Testis (tissue), 3 donors: ENCODE measurements around the gene ANXA4. TPM values are rescaled to one million over a fixed set of nuclear protein-coding genes. Genes with fewer than 3 reads are reported as not detected.

Source experiments
- DNase-seq: peaks from one replicate; pipeline ENCODE4 v3.0.0-alpha.2; 2019
- H3K27ac ChIP-seq, 2 donors: fragments of 200-600 bp; sonication (generic); one replicate each; pipeline ENCODE4 v1.5.1; 2019
- H3K27me3 ChIP-seq: fragments of 200-600 bp; sonication (generic); one replicate; pipeline ENCODE4 v1.5.1; 2019
- H3K36me3 ChIP-seq: fragments of 200-600 bp; sonication (generic); one replicate; pipeline ENCODE4 v1.5.1; 2017; ENCODE audit warnings: low read depth; ENCODE audit errors: missing control alignments
- H3K4me1 ChIP-seq: fragments of 200-600 bp; sonication (generic); one replicate; pipeline ENCODE4 v1.5.1; 2019
- H3K4me3 ChIP-seq, 2 donors: fragments of 200-600 bp; sonication (generic); one replicate each; pipeline ENCODE4 v1.5.1; 2017 to 2019
- H3K9me3 ChIP-seq: fragments of 200-600 bp; sonication (generic); one replicate; pipeline ENCODE4 v1.5.1; 2017
- CTCF ChIP-seq, 3 experiments: fragments of 450-650 bp in 2 of 3; fragments of 200-600 bp in 1 of 3; sonication (generic) in 1 of 3; IDR thresholded peaks; one replicate each; pipeline ENCODE4 v1.5.1; 2016 to 2019; ENCODE audit warnings: antibody characterized with exemption in 3 of 3, mild to moderate bottlenecking in 2 of 3, moderate library complexity in 1 of 3
- POLR2A ChIP-seq: fragments of 450-650 bp; IDR thresholded peaks from one replicate; pipeline ENCODE4 v1.6.1; 2017; ENCODE audit warnings: antibody characterized with exemption, mild to moderate bottlenecking, moderate library complexity
- WGBS, 2 donors: methylation state at CpG; one replicate each; pipeline ENCODE4 v1.1.5; 2018; 5-methylcytosine and 5-hydroxymethylcytosine counted together
- intact Hi-C: fragments of 100-400 bp; cut with DNase I; formaldehyde crosslinking; loops from one replicate; pipeline ENCODE4 v1.15.1; 2023; ENCODE audit warnings: low total_unique reads
- polyA plus RNA-seq: library from polyadenylated mRNA; stranded (reverse); fragments of 350-450 nt; fragmentation: Illumina TruSeq; extraction: RNeasy Lipid Tissue Mini Kit (QIAGEN cat#74804); gene quantifications from one replicate; pipeline ENCODE4 v1.2.3, GENCODE V29; 2014; ENCODE audit warnings: low read depth, low replicate concordance; ENCODE audit not compliant: insufficient read depth
- total RNA-seq, 2 donors: library from RNA; depleted of rRNA; stranded (reverse); fragments of >200 nt; gene quantifications; one replicate each; pipeline ENCODE4 v1.2.3, GENCODE V29; 2016

ANXA4 gene
- total and polyA plus RNA-seq, 3 donors from 2014 or later, result 27.1 to 71.2 (median 30.2) TPM

- no peak for DNase-seq
- 78 to 86% methylated on average over 1 of the region's 1 CpG for WGBS, 2 donors
- no peaks in the 10 kb centered on the region for H3K27me3 ChIP-seq
- no peaks in the 10 kb centered on the region for H3K9me3 ChIP-seq
- no peak overlapping the region for H3K27ac ChIP-seq
- no peak for TF ChIP-seq CTCF (IDR thresholded peaks at IDR 0.05)
- no peak for TF ChIP-seq POLR2A
- H3K4me3 ChIP-seq, result no peak overlapping the region
- H3K36me3 ChIP-seq, result no peaks in the 10 kb centered on the region
- intact Hi-C loops, result no loop called here
- H3K4me1 ChIP-seq, result peaks cover 11% of the 10 kb centered on the region
These were observed 54.2 kb downstream of the ANXA4 start for GRCh38 chr2:69796174-69796573.

- H3K4me1 ChIP-seq, result peaks cover 7% of the 10 kb centered on the region
- H3K27me3 ChIP-seq, result no peaks in the 10 kb centered on the region
- no peak for DNase-seq
- peak overlapping the region in 1 of 2 donors; percentile 48 for H3K4me3 ChIP-seq
- H3K27ac ChIP-seq, result peak overlapping the region; percentile 34 to 54
- WGBS, 2 donors, result 71 to 83% methylated on average over 4 of the region's 4 CpGs
- no peaks in the 10 kb centered on the region for H3K36me3 ChIP-seq
- H3K9me3 ChIP-seq, result no peaks in the 10 kb centered on the region
- intact Hi-C loops, result no loop called here
- TF ChIP-seq POLR2A (no peak), CTCF (IDR thresholded peaks at IDR 0.05) (no peak)
These were observed 55.3 kb downstream of the ANXA4 start for GRCh38 chr2:69797235-69797634.

- Histone ChIP-seq H3K9me3 (no peaks in the 10 kb centered on the region), H3K4me1 (peaks cover 7% of the 10 kb centered on the region), H3K4me3 (peak overlapping the region; percentile 16 to 48), H3K36me3 (no peaks in the 10 kb centered on the region), H3K27me3 (no peaks in the 10 kb centered on the region), H3K27ac (peak overlapping the region; percentile 34 to 54)
- intact Hi-C loops, result no loop called here
- TF ChIP-seq CTCF (IDR thresholded peaks at IDR 0.05), result no peak
- no peak for TF ChIP-seq POLR2A
- no peak for DNase-seq
- 35 to 54% methylated on average over 3 of the region's 3 CpGs for WGBS, 2 donors
These were observed 55.9 kb downstream of the ANXA4 start for GRCh38 chr2:69797836-69798289.

- Histone ChIP-seq H3K4me3 (peak overlapping the region; percentile 16 to 48), H3K27ac (peak overlapping the region; percentile 34 to 54), H3K36me3 (no peaks in the 10 kb centered on the region), H3K4me1 (peaks cover 7% of the 10 kb centered on the region), H3K27me3 (no peaks in the 10 kb centered on the region), H3K9me3 (no peaks in the 10 kb centered on the region)
- intact Hi-C loops, result no loop called here
- DNase-seq, result peak; percentile 50
- 13 to 35% methylated on average over 7 of the region's 7 CpGs for WGBS, 2 donors
- TF ChIP-seq CTCF (IDR thresholded peaks at IDR 0.05) (no peak), POLR2A (no peak)
These were observed 56.5 kb downstream of the ANXA4 start for GRCh38 chr2:69798290-69798908.
